HG02981 (cell line): ENCODE data around the gene PTK7.

Source experiments
- ATAC-seq: cut with Tn5 transposase; IDR thresholded peaks from one replicate; pipeline ENCODE4 v1.9.1; 2021; ENCODE audit warnings: mild to moderate bottlenecking, moderate library complexity; ENCODE audit not compliant: unreplicated experiment

PTK7 gene

DNA sequence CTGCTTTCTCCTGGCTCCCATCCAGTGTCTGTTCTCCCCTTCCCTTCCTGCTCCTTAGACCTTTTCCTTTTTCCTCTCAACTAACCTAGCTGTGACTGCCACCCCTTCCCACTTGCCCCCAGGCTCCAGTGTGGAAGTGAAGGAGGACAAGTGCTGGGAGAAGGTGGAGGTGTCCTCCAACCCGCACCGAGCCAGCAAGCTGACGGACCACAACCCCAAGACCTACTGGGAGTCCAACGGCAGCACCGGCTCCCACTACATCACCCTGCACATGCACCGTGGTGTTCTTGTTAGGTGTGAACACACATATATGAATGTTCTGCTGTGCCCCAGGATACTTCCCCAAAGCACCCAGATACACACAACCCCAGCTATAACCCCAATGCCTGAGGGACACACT lies 124.4 kb downstream of the PTK7 start:
- ATAC-seq = no peak

DNA sequence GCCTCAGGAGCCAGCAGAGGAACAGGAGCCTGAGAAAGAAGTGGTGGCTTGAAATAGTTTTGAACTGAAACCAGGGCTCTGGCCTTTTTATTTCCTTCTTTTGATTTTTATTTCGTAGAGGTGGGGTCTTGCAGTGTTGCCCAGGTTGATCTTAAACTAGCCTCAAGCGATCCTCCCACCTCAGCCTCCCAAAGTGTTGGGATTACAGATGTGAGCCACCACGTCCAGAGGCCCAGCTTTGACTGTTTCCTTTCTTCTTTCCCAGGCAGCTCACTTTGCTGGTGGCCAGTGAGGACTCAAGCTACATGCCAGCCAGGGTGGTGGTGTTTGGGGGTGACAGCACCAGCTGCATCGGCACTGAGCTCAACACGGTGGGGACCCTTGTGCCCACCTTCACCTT lies 126.3 kb downstream of the PTK7 start:
- ATAC-seq = no peak

DNA sequence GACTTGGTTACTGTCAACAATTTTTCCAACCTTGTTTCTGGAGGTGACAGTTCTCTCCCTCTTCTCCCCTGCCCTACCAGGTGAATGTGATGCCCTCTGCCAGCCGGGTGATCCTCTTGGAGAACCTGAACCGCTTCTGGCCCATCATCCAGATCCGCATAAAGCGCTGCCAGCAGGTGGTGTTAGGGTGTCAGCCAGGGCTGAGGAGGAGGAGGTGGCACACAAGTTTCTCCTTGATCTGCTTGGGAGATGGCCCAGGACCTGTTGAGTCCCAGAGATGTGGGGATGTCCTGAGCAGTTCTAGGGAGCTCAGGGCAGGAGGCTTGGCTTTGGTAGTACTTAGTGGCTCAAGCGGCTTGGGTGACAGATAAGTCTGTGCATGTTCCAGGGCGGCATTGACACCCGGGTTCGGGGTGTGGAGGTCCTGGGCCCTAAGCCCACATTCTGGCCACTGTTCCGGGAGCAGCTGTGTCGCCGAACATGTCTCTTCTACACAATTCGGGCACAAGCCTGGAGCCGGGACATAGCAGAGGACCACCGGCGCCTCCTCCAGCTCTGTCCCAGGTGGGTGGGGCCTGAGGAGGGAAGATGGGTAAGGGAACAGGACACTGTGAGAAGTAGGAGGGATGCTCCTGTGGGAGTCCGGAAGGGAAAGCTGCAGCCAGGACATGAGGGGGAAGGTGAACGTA lies 127.1 kb downstream of the PTK7 start:
- no peak for ATAC-seq

DNA sequence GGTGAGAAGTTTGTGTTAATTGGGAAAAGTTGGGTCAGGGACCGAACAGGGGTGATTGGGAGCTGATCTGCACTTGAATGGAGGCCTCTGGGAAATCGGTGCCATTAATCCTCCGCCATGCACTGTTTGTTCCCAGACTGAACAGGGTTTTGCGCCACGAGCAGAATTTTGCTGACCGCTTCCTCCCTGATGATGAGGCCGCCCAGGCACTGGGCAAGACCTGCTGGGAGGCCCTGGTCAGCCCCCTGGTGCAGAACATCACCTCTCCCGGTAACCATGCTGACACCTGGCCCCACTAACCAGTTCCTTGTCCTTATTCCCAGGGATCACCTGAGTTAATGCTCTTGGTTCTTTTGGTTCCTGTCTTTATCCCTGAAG lies 127.6 kb downstream of the PTK7 start:
- ATAC-seq = no peak

DNA sequence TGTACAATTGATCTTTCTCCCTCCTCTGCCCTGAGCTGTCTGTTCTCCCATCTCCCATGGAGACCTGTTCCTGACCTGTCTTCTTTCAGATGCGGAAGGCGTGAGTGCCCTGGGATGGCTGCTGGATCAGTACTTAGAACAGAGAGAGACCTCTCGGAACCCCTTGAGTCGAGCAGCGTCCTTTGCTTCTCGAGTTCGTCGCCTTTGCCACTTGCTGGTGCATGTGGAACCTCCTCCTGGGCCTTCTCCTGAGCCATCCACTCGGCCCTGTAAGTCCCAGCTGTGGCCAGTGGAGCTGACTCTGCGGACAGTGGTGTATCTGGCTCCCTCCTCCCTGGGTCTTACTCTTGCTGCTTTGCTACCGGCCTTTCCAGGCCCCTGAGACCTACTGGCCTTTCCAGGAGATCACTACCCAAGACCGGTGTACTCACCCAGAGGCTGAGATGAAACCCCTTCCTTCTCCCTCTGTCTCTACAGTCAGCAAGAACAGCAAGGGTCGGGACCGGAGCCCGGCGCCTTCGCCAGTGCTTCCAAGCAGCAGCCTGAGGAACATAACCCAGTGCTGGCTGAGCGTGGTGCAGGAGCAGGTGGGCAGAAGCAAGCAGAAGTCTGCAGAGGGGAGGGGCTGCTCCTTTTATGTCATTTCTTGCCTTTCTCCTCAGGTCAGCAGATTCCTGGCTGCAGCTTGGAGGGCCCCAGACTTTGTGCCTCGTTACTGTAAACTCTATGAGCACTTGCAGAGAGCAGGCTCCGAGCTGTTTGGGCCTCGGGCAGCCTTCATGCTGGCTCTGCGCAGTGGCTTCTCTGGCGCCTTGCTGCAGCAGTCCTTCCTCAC lies 128.4 kb downstream of the PTK7 start:
- ATAC-seq = no peak

DNA sequence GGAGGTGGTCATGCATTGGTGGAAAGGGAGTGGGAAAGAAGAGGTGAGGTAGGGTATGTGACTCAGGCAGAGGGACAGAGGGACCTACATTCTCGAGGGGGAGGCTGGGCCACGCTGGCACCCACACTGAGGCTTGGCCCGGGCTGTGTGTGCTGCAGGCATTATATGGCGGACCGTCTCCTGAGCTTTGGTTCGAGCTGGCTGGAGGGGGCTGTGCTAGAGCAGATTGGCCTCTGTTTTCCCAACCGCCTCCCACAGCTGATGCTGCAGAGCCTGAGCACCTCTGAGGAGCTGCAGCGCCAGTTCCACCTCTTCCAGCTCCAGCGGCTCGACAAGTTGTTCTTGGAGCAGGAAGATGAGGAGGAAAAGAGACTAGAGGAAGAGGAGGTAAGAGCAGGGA lies 129.7 kb downstream of the PTK7 start:
- no peak for ATAC-seq

DNA sequence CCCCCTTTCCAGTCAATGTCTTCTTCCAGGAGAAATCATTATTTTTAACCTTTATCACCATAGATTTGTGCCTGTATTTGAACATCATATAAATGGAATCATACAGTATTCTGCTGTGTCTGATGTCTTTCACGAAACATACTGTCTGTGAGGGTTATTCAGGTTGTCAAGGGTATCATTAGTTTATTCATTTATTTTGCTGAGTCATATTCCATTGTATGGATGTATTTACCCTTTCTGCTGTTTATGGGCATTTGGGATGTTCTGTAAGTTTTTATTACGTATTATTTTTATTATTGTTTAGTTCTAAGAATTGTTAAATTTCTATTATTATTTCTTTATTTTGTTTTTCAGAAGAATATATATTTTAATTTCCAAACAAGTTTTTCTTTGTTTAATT lies 131.2 kb downstream of the PTK7 start:
- no peak for ATAC-seq
